K562 (cell line): ENCODE measurements around the gene PDE4D. TPM values are rescaled to one million over a fixed set of nuclear protein-coding genes. Genes with fewer than 3 reads are reported as not detected.

Experiments
- ATAC-seq: fragments of 200-7000 bp; cut with Tn5 transposase; 3 replicates; pipeline ENCODE4 v1.9.1; 2020; ENCODE audit warnings: moderate library complexity
- BruUV-seq: library from RNA; stranded (reverse); fragments of 400-500 nt; replicated peaks from 2 replicates; lab custom pipeline; 2021; lab: Mats Ljungman, UMichigan
- CTCF ChIA-PET: fragments of 300-600 bp; formaldehyde crosslinking; extraction: SDS; loops from one replicate; lab custom pipeline; 2021; ENCODE audit warnings: low intra/inter-chr PET ratio; lab: Yijun Ruan, JAX
- POLR2A ChIA-PET: fragments of 300-600, 350-650 bp; sonication (Branson Sonifier 250); formaldehyde crosslinking; extraction: SDS; loops from one replicate; lab custom pipeline; 2021; ENCODE audit warnings: antibody characterized with exemption, inconsistent platforms; lab: Yijun Ruan, JAX
- DNase-seq, 4 experiments: peaks; one replicate each; pipeline versions ENCODE4 v3.0.0 to v3.0.0-alpha.2; 2011 to 2018; ENCODE audit warnings: low spot score in 3 of 4, mixed read lengths in 3 of 4; ENCODE audit errors: extremely low read depth in 1 of 4
- FAIRE-seq: peaks from 2 replicates; lab custom pipeline; 2011; peaks lifted over from hg19 to GRCh38; lab: Jason Lieb, UNC
- H2AFZ ChIP-seq: 2 replicates; pipeline ENCODE4 v1.6.0; 2011; ENCODE audit warnings: low read depth, low read length, control low read depth, inconsistent platforms
- H3K27ac ChIP-seq: fragments of 200-600 bp; 3 replicates; pipeline ENCODE4 v1.8.0; 2011; ENCODE audit warnings: low read depth, mild to moderate bottlenecking, control low read depth, inconsistent platforms, low read length, moderate library complexity, mixed read lengths; ENCODE audit errors: extremely low read depth
- H3K27me3 ChIP-seq, 2 experiments: fragments of 300-600 bp in 1 of 2; 2 replicates in 1 of 2; 3 replicates in 1 of 2; pipeline versions ENCODE4 v1.6.0 to v1.8.0; 2011; ENCODE audit warnings: inconsistent platforms in 2 of 2, low read length in 2 of 2, mild to moderate bottlenecking in 1 of 2, mixed read lengths in 1 of 2, moderate library complexity in 1 of 2; ENCODE audit not compliant: control insufficient read depth in 2 of 2, insufficient read depth in 2 of 2
- H3K36me3 ChIP-seq: fragments of 300-600 bp; 3 replicates; pipeline ENCODE4 v1.8.0; 2011; ENCODE audit warnings: mild to moderate bottlenecking, low read length, inconsistent platforms; ENCODE audit not compliant: control insufficient read depth, insufficient read depth
- H3K4me1 ChIP-seq, 2 experiments: fragments of 200-600 bp in 1 of 2; replicated peaks in 1 of 2; 2 replicates in 1 of 2; 3 replicates in 1 of 2; pipeline versions ENCODE4 v1.5.1 to v1.8.0; 2011; ENCODE audit warnings: inconsistent platforms in 2 of 2, low read length in 2 of 2, mild to moderate bottlenecking in 1 of 2, mixed read lengths in 1 of 2, moderate library complexity in 1 of 2; ENCODE audit not compliant: control insufficient read depth in 2 of 2, insufficient read depth in 2 of 2
- H3K4me2 ChIP-seq: 2 replicates; pipeline ENCODE4 v1.6.1; 2011; ENCODE audit warnings: low read length, control low read depth, inconsistent platforms, mixed read lengths; ENCODE audit not compliant: insufficient read depth
- H3K4me3 ChIP-seq: fragments of 200-600 bp; sonication (generic), shearing (Covaris generic); 2 replicates; pipeline ENCODE4 v1.5.1; 2016; ENCODE audit warnings: control low read depth, inconsistent platforms
- H3K79me2 ChIP-seq: fragments of 200-600 bp; 3 replicates; pipeline ENCODE4 v1.8.0; 2011; ENCODE audit warnings: low read length, inconsistent platforms; ENCODE audit not compliant: control insufficient read depth, insufficient read depth
- H3K9ac ChIP-seq, 2 experiments: 2 replicates each; pipeline versions ENCODE4 v1.6.0 to v1.6.1; 2011; ENCODE audit warnings: low read depth in 2 of 2, low read length in 2 of 2, control low read depth in 1 of 2, inconsistent platforms in 1 of 2, mild to moderate bottlenecking in 1 of 2, mixed read lengths in 1 of 2; ENCODE audit not compliant: insufficient read depth in 1 of 2
- H3K9me1 ChIP-seq: one replicate; pipeline ENCODE4 v1.6.0; 2011; ENCODE audit warnings: inconsistent platforms, mild to moderate bottlenecking, low read length, moderate library complexity; ENCODE audit not compliant: control insufficient read depth, insufficient read depth
- H3K9me3 ChIP-seq: replicated peaks from 2 replicates; pipeline ENCODE4 v1.5.1; 2011; ENCODE audit warnings: low read depth, low read length, inconsistent platforms; ENCODE audit not compliant: control insufficient read depth, insufficient read depth
- H4K20me1 ChIP-seq: replicated peaks from 2 replicates; pipeline ENCODE4 v1.6.1; 2011; ENCODE audit warnings: low read length, inconsistent platforms, mixed read lengths; ENCODE audit not compliant: control insufficient read depth, insufficient read depth
- BRF1 ChIP-seq: IDR thresholded peaks from 3 replicates; pipeline ENCODE4 v1.6.1; 2011; ENCODE audit warnings: borderline replicate concordance, mild to moderate bottlenecking; ENCODE audit not compliant: insufficient read length; ENCODE audit errors: extremely low read depth
- C11orf30 ChIP-seq: fragments of 450-650 bp; IDR thresholded peaks from 2 replicates; pipeline ENCODE4 v1.6.1; 2016; ENCODE audit warnings: low read depth, mild to moderate bottlenecking
- CBFA2T3 ChIP-seq: fragments of 450-650 bp; IDR thresholded peaks from 2 replicates; pipeline ENCODE4 v1.6.1; 2017
- CREB3 ChIP-seq: fragments of 450-650 bp; conservative IDR thresholded peaks from 2 replicates; pipeline ENCODE4 v1.6.1; 2016; ENCODE audit warnings: missing genetic modification characterization, low read depth, mild to moderate bottlenecking, missing compliant biosample characterization, moderate library complexity
- MAFG ChIP-seq: fragments of 450-650 bp; conservative IDR thresholded peaks from 2 replicates; pipeline ENCODE4 v1.6.1; 2016; ENCODE audit warnings: missing genetic modification characterization, missing compliant biosample characterization
- MIER1 ChIP-seq: fragments of 450-650 bp; IDR thresholded peaks from 2 replicates; pipeline ENCODE4 v1.6.1; 2016; ENCODE audit warnings: antibody characterized with exemption, mild to moderate bottlenecking, low read depth
- NFE2L1 ChIP-seq: fragments of 450-650 bp; IDR thresholded peaks from 2 replicates; pipeline ENCODE4 v1.6.1; 2016; ENCODE audit warnings: missing genetic modification characterization, low read depth, mild to moderate bottlenecking, missing compliant biosample characterization, moderate library complexity, borderline replicate concordance
- NFYB ChIP-seq: IDR thresholded peaks from 2 replicates; pipeline ENCODE4 v1.6.1; 2011; ENCODE audit warnings: mild to moderate bottlenecking, moderate library complexity; ENCODE audit not compliant: insufficient read length; ENCODE audit errors: extremely low read depth
- RAD21 ChIP-seq, 2 experiments: fragments of 250-450 bp in 1 of 2; fragments of 450-650 bp in 1 of 2; sonication (Bioruptor Pico) in 1 of 2; formaldehyde crosslinking in 1 of 2; IDR thresholded peaks in 1 of 2; conservative IDR thresholded peaks in 1 of 2; 2 replicates each; pipeline versions ENCODE4 v1.4.0 to v1.8.0; 2020 to 2022; ENCODE audit warnings: mild to moderate bottlenecking in 2 of 2, moderate library complexity in 1 of 2
- SP2 ChIP-seq: IDR thresholded peaks from 2 replicates; pipeline ENCODE4 v1.6.1; 2011; ENCODE audit warnings: mild to moderate bottlenecking, low read depth, low read length, moderate library complexity; ENCODE audit not compliant: poor library complexity, severe bottlenecking; ENCODE audit errors: extremely low read depth
- TCF3 ChIP-seq: sonication (generic); formaldehyde crosslinking; IDR thresholded peaks from 2 replicates; pipeline ENCODE4 v1.4.0; 2020; ENCODE audit warnings: mild to moderate bottlenecking, missing genetic modification reagents
- XRCC4 ChIP-seq: IDR thresholded peaks from one replicate; pipeline ENCODE4 v1.6.1; 2011; ENCODE audit not compliant: insufficient read depth, insufficient read length; ENCODE audit errors: extremely low read depth
- ZNF282 ChIP-seq: sonication (generic); formaldehyde crosslinking; IDR thresholded peaks from 2 replicates; pipeline ENCODE4 v1.8.1; 2023; ENCODE audit warnings: missing genetic modification reagents
- WGBS: fragments of 100-300 bp; shearing (Covaris generic); methylation state at CpG from one replicate; pipeline ENCODE4 v1.1.6; 2016; ENCODE audit warnings: low coverage, mixed read lengths; ENCODE audit not compliant: insufficient coverage; ENCODE audit errors: missing lambda C conversion rate; 5-methylcytosine and 5-hydroxymethylcytosine counted together
- in situ Hi-C: fragments of 300-500 bp; cut with MboI; formaldehyde crosslinking; loops from 4 replicates; pipeline ENCODE4 v1.15.0; 2018; ENCODE audit warnings: inconsistent platforms, mixed read lengths
- intact Hi-C: fragments of 100-400 bp; cut with micrococcal nuclease; formaldehyde crosslinking; loops from 2 replicates; pipeline ENCODE4 v1.14.2; 2022
- polyA plus RNA-seq, 8 experiments: library from polyadenylated mRNA; depleted of rRNA in 4 of 8; stranded (reverse) in 5 of 8; unstranded in 3 of 8; fragments of >200 nt; fragmentation: Nextera tagmentation in 2 of 8; fragmentation: Illumina TruSeq in 1 of 8; extraction: Ambion mirVana in 2 of 8; extraction: Trizol in 1 of 8; gene quantifications; 2 replicates each; pipeline versions ENCODE4 v1.2.1 to v1.2.3, GENCODE V29; 2011 to 2014; ENCODE audit warnings: inconsistent platforms in 1 of 8, missing spikeins in 1 of 8
- total RNA-seq, 7 experiments: library from RNA; depleted of rRNA in 6 of 7; stranded (reverse); fragments of >200 nt in 6 of 7; fragmentation: Illumina TruSeq in 2 of 7; extraction: Trizol in 2 of 7; gene quantifications; 2 replicates each; pipeline versions ENCODE4 v1.2.1 to v1.2.3, GENCODE V29; 2011 to 2021; ENCODE audit warnings: low replicate concordance in 1 of 7

The PDE4D gene
- total and polyA plus RNA-seq, 9 of the 15 experiments (the other 6 are each of a cell fraction or from before 2014, with no cell fraction given): 0.04 to 0.46 (median 0.13) TPM

- TF ChIP-seq CREB3 (tag): no peak
These were observed 949.3 kb downstream of the PDE4D start (continued) for GRCh38 chr5:58944221-58944620.

GRCh38 chr5:58940446-58940845 lies 953.1 kb downstream of the PDE4D start:
- no peak for FAIRE-seq
- 27% methylated on average over 2 of the region's 2 CpGs for WGBS
- peak; percentile 79 for TF ChIP-seq MAFG
- TF ChIP-seq CBFA2T3: 0 out of 2 replicates have a peak, but pooled peaks have one; percentile 5
- TF ChIP-seq BRF1: no peak
- TF ChIP-seq TCF3 (CRISPR knock-in tag): no peak
- no peak for TF ChIP-seq RAD21 (CRISPR knock-in tag; conservative IDR thresholded peaks at IDR 0.05 in 1 of 2, IDR thresholded peaks at IDR 0.05 in 1 of 2)
- TF ChIP-seq NFE2L1: peak; percentile 46; the same call in 1 of the 2 replicates
- TF ChIP-seq MIER1: no peak
- no peak for TF ChIP-seq XRCC4
- TF ChIP-seq ZNF282: no peak
- TF ChIP-seq SP2: no peak
- TF ChIP-seq C11orf30: peak; percentile 46
- no peak for TF ChIP-seq NFYB

More at GRCh38 chr5:58940446-58940845, 953.1 kb downstream of the PDE4D start:
- intact Hi-C loops (no loop called here), in situ Hi-C loops (no loop called here)
- Histone ChIP-seq H3K27ac (no peak overlapping the region), H3K9me1 (no peaks in the 10 kb centered on the region), H3K4me3 (no peak overlapping the region), H4K20me1 (no peaks in the 10 kb centered on the region), H3K4me2 (no peak overlapping the region), H2AFZ (no peak overlapping the region), H3K79me2 (peaks cover 12% of the 10 kb centered on the region; the same call in 2 of the 3 replicates), H3K9me3 (no peaks in the 10 kb centered on the region), H3K4me1 (peaks cover 0 to 2% of the 10 kb centered on the region in 2 experiments; a peak in 1 of 5 replicates), H3K9ac (no peak overlapping the region), H3K27me3 (no peaks in the 10 kb centered on the region), H3K36me3 (0 out of 3 replicates have a peak, but pooled peaks cover 4% of the 10 kb centered on the region)
- ChIA-PET CTCF (no interaction called here), POLR2A (no interaction called here)
- no TSS peak for BruUV-seq
- DNase-seq: peak in 1 of 4 experiments; percentile 12
- ATAC-seq: no peak
